ENCODE data around the gene LIN28B. TPM values are rescaled to one million over a fixed set of nuclear protein-coding genes. Genes with fewer than 3 reads are reported as not detected.

LIN28B gene
- total RNA-seq, 4 donors from 2014 or later = not detected

Small RNAs within 50 kb of the gene (small RNA-seq; reads per million reads assigned to genes)
- gene RNU6-1106P = 0 reads per million in 2 donors

Other genes with a start within 250 kb of the LIN28B start
- gene HACE1, start 97.2 kb upstream of the LIN28B start, total RNA-seq = 10 to 100 TPM; 11.8 to 34.7 (median 16.4) TPM
- not detected for gene POPDC3, start 222.9 kb downstream of the LIN28B start, total RNA-seq